ENCODE results near the gene NR2E3.

GRCh38 chr15:71804226-71804625 is 6.1 kb upstream of the NR2E3 start:
- TF ChIP-seq CTCF (IDR thresholded peaks at IDR 0.05; ENCODE audit: borderline replicate concordance, extremely low read depth, low read length, poor library complexity, severe bottlenecking) (no peak), EZH2 (IDR thresholded peaks at IDR 0.05; ENCODE audit: borderline replicate concordance, low read depth, low read length, severe bottlenecking) (no peak)
